H1 (cell line): Measurements from ENCODE around the gene OR2C1. TPM values are rescaled to one million over a fixed set of nuclear protein-coding genes. Genes with fewer than 3 reads are reported as not detected.

ENCODE experiments used
- CBX5 ChIP-seq: fragments of 300-800, 300-1000 bp; sonication (generic); IDR thresholded peaks from 2 replicates; pipeline ENCODE4 v1.7.1; 2016; ENCODE audit warnings: antibody characterized with exemption, low read length, low read depth
- CTBP2 ChIP-seq: IDR thresholded peaks from 2 replicates; pipeline ENCODE4 v1.7.0; 2011; ENCODE audit warnings: borderline replicate concordance, mild to moderate bottlenecking, moderate library complexity, mixed read lengths, low read length; ENCODE audit not compliant: insufficient read depth, insufficient read length
- POU5F1 ChIP-seq: IDR thresholded peaks from 2 replicates; pipeline ENCODE4 v1.6.1; 2011; ENCODE audit warnings: low read depth, mild to moderate bottlenecking, low read length, moderate library complexity
- RBBP5 ChIP-seq: IDR thresholded peaks from 2 replicates; pipeline ENCODE4 v1.7.1; 2012; ENCODE audit warnings: low read depth, mild to moderate bottlenecking, inconsistent platforms, low read length, moderate library complexity, borderline replicate concordance
- SAP30 ChIP-seq: fragments of 300-600 bp; sonication (generic); IDR thresholded peaks from 2 replicates; pipeline ENCODE4 v1.7.1; 2012; ENCODE audit warnings: low read length, moderate library complexity, mild to moderate bottlenecking, inconsistent platforms; ENCODE audit not compliant: insufficient read depth, insufficient replicate concordance
- polyA plus RNA-seq, 7 experiments: library from polyadenylated mRNA; depleted of rRNA in 3 of 7; stranded (reverse) in 5 of 7; unstranded in 2 of 7; fragments of >200 nt in 5 of 7; fragments of 200-250 nt in 2 of 7; gene quantifications; 1 replicate in 5 of 7; 2 replicates in 1 of 7; 4 replicates in 1 of 7; pipeline versions ENCODE4 v1.2.1 to v1.2.3, GENCODE V29; 2011 to 2013; ENCODE audit warnings: missing spikeins in 2 of 7, mixed read lengths in 2 of 7
- total RNA-seq: library from RNA; stranded (reverse); fragmentation: NEBNext Ultra II Directional; extraction: Animal tissue kit (Norgen Biotek cat#: 25700); gene quantifications from 2 replicates; pipeline ENCODE4 v1.2.1, GENCODE V29; 2021

OR2C1 gene
- total and polyA plus RNA-seq, 2 of the 8 experiments (the other 6 are each of a cell fraction or from before 2014, with no cell fraction given) = not detected

- no peak for TF ChIP-seq SAP30
- no peak for TF ChIP-seq POU5F1
- no peak for TF ChIP-seq RBBP5
- no peak for TF ChIP-seq CBX5
- no peak for TF ChIP-seq CTBP2
Observed at GRCh38 chr16:3347586-3347985, 8.1 kb upstream of the OR2C1 start (continued).
